ENCODE data around the gene PDZRN3.

PDZRN3 gene

DNA sequence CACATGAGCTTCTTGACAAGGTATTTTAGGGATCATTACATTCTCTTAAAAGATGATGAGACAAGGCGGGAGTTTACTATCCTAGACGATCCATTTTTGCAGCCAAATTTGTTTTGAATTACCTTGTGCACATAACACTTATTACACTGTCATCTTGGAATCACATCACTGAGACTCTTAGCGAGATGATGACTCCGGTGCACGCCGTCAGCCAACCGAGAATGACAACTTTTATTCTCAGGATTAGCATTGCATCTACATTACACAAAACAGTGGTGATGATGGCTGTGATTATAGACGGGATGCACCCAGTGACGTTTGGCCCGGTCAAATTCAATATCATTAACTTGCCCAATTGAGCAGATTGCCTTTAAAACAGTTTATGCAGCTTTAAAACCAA lies 216.1 kb downstream of the PDZRN3 start:
- TF ChIP-seq, protein P1, sequence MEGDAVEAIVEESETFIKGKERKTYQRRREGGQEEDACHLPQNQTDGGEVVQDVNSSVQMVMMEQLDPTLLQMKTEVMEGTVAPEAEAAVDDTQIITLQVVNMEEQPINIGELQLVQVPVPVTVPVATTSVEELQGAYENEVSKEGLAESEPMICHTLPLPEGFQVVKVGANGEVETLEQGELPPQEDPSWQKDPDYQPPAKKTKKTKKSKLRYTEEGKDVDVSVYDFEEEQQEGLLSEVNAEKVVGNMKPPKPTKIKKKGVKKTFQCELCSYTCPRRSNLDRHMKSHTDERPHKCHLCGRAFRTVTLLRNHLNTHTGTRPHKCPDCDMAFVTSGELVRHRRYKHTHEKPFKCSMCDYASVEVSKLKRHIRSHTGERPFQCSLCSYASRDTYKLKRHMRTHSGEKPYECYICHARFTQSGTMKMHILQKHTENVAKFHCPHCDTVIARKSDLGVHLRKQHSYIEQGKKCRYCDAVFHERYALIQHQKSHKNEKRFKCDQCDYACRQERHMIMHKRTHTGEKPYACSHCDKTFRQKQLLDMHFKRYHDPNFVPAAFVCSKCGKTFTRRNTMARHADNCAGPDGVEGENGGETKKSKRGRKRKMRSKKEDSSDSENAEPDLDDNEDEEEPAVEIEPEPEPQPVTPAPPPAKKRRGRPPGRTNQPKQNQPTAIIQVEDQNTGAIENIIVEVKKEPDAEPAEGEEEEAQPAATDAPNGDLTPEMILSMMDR (IDR thresholded peaks at IDR 0.05), result no peak

GRCh38 chr3:73407577-73407976 lies 217.2 kb downstream of the PDZRN3 start:
- TF ChIP-seq, protein P1 (IDR thresholded peaks at IDR 0.05), result no peak

DNA sequence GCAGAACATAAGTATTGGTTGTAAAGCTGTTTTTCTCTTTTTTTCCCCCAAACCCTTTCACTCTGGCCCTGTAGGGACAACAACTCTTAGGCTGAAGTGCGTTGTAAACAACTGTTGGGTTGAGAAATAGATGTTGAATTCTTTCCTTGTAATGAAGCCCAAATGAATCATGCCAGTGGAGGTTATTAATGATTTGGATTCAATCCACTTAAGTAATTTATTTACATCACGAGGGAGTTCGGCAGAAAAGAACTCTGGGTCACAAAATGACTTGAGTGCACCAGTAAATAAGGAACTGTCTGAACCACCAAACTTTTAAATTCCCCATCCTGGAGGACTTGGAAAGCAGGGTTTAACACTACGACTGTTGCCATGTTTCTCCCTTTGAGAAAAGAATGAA lies 218.9 kb downstream of the PDZRN3 start:
- TF ChIP-seq, protein P1 (IDR thresholded peaks at IDR 0.05), result no peak

GRCh38 chr3:73405000-73405399 lies 219.7 kb downstream of the PDZRN3 start:
- TF ChIP-seq, protein P1 (IDR thresholded peaks at IDR 0.05), result no peak

DNA sequence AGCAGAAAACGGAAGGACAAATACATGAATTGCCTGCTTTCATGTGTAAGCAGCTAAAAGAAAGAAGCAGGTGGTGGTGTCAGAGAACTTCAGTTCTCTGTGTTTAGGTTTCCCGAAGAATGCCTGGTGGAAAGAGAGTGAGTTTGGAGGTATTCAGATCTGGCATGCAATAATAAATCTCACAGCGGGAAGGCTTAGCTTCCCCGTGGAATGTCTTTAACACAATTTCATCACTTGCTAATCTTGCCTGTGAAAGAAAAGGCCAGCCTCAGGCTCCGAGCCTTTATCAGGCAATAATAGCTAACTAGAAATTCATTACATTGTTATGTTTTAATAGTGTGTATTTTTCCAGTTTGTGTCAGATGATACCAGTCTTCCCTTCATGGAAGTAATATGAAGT lies 220.3 kb downstream of the PDZRN3 start:
- TF ChIP-seq, protein P1 (IDR thresholded peaks at IDR 0.05), result no peak

DNA sequence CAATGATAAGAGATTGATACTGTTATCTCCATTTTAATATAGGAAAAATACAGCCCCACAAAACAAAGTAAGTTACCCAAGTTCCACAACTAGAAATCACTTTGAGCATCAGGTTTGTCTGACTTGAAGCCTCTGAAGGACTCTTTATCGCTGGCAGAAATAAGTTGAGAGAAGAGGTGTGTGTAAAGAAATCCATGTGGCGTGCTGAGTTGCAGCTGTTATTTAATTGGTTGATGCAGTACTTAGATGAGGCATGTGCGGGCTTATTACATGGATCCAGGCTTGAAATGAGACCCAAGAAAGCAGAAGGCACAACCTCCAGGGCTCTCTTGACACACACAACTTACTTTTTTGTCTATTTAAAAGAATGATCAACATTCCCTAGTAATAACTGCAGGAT lies 221.3 kb downstream of the PDZRN3 start:
- TF ChIP-seq, protein P1 (IDR thresholded peaks at IDR 0.05), result no peak

DNA sequence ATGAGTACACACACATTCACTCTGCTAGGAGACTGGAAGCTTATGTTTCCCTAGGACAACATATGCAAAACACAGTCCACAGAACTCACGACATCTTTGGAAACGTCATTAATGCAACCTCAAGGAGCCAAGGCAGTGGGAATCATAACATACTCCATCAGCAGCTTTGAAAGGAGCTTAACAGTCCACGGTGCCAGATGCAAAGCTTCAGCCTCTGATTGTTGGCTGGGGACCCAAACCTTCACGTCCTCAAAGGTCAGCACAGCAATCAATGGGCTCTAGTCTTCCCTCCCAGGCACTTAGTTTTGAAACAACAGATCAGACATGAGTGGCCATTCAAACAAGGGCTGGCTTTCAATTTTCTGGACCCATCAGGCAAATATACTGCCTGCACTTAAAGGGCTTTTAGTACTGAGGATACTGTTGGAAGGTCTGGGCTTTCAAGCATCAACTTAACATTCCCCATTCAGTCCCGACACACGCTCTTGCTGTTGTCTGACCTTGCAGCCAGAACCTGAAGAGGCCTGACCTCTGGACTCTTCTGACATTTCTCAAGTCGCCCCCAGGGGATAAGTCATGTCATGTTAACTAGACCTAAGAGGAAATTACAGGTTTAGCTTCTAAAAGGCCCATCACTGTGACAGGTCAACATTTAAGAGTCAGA lies 223.0 kb downstream of the PDZRN3 start:
- TF ChIP-seq, protein P1 (IDR thresholded peaks at IDR 0.05), result no peak

DNA sequence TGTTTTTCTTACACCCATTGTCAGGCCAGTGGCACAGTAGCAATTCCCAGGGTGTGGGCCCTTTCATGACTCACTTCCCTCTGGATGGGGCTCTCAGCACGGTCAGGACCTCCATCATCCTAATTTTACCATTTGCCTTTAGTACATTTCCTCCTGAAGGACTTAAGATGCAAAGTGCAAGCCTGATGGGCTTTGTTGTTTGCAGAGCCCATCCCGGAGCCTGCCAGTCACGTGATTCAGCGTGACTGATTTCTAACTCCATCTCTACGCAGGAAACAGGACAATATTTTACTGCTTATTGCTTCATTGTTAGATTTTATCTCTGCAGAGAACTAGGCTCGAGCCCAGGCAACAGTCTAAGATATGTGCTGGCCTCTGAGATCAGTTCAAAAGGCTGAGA lies 223.7 kb downstream of the PDZRN3 start:
- TF ChIP-seq, protein P1 (IDR thresholded peaks at IDR 0.05), result no peak
